Glutamatergic neuron (in vitro differentiated cells): ENCODE measurements around the gene LHFPL4. TPM values are rescaled to one million over a fixed set of nuclear protein-coding genes. Genes with fewer than 3 reads are reported as not detected.
A peak's percentile ranks its signal among the peaks of the same experiment; 100 is the strongest.

Experiments
- DNase-seq: peaks from one replicate; pipeline ENCODE4 v3.0.0; 2022
- H3K27ac Mint-ChIP-seq: one replicate; pipeline ENCODE4 v1.8.0; 2020; ENCODE audit warnings: mild to moderate bottlenecking, mixed read lengths, inconsistent platforms; ENCODE audit not compliant: unreplicated experiment
- H3K27me3 Mint-ChIP-seq: one replicate; pipeline ENCODE4 v1.8.0; 2020; ENCODE audit warnings: mild to moderate bottlenecking, moderate library complexity, mixed read lengths, inconsistent platforms; ENCODE audit not compliant: unreplicated experiment
- H3K36me3 Mint-ChIP-seq: one replicate; pipeline ENCODE4 v1.8.0; 2020; ENCODE audit warnings: mild to moderate bottlenecking, mixed read lengths, inconsistent platforms; ENCODE audit not compliant: unreplicated experiment
- H3K4me1 Mint-ChIP-seq: one replicate; pipeline ENCODE4 v1.8.0; 2020; ENCODE audit warnings: mild to moderate bottlenecking, low read depth, mixed read lengths, inconsistent platforms; ENCODE audit not compliant: unreplicated experiment
- H3K4me3 Mint-ChIP-seq: one replicate; pipeline ENCODE4 v1.8.0; 2020; ENCODE audit warnings: mild to moderate bottlenecking, mixed read lengths, inconsistent platforms; ENCODE audit not compliant: unreplicated experiment
- H3K9me3 Mint-ChIP-seq: one replicate; pipeline ENCODE4 v1.8.0; 2020; ENCODE audit warnings: mild to moderate bottlenecking, moderate library complexity, mixed read lengths, inconsistent platforms; ENCODE audit not compliant: unreplicated experiment
- CTCF ChIP-seq: fragments of 200-600 bp; sonication (generic); IDR thresholded peaks from one replicate; pipeline ENCODE4 v1.5.0; 2021; ENCODE audit not compliant: partially characterized antibody, unreplicated experiment
- total RNA-seq: library from RNA; stranded (reverse); fragmentation: NEBNext Ultra II Directional; extraction: Animal tissue kit (Norgen Biotek cat#: 25700); gene quantifications from one replicate; pipeline ENCODE4 v1.2.1, GENCODE V29; 2021; ENCODE audit not compliant: unreplicated experiment

The LHFPL4 gene
- total RNA-seq, 1 donor from 2014 or later: 23.4 TPM

GRCh38 chr3:9501226-9501625 is 52.4 kb downstream of the LHFPL4 start:
- H3K4me3 Mint-ChIP-seq: peak overlapping the region; percentile 82
- no peak for DNase-seq

DNA sequence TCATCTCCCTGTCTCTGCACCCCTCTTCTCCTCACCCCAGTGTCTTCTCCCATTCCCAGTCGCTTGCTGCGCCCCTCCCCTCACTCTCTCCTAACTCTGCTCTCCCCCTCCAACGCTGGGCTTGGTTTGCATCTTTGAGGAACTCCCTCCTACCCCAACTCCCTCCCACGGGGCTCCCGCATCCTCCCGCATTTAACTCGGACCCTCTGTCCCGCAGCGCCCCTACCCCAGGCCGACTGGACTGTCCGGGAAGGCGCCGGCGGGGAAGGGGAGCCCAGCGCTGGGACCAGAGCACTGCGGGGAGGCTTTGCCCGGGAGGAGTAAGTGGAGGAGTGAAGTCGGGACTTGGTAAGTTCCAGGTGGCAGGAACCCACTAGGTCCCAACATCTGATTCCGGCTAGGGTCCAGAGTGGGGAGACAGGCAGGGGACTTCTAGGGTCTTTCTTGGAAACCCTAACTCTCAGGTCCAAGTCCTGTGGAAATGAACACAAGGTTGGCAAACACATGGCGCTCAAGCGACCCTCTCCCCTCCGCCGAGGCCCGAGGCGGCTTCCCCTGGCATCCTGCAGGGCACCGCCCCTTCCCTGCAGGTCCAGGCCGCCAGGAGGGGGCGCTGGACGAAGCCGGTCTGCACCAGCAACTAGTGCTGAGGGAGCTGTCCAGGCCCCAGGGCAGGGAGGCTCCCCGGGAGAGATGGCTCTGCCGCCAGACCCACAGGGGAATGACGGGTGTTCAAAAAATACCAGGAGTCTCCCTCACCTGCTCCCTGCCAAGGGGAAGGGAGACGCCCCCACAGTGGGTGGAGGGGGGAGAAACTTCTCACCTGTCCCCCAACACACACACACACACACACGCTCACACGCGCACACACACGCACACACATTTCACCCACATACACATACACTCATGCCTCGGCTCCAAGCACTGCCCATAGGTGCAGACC is 53.2 kb downstream of the LHFPL4 start:
- Mint-ChIP-seq H3K27ac (peak overlapping the region; percentile 52), H3K4me1 (peaks cover 10% of the 10 kb centered on the region), H3K27me3 (peaks cover 9% of the 10 kb centered on the region), H3K9me3 (peaks cover 8% of the 10 kb centered on the region), H3K36me3 (peaks cover 8% of the 10 kb centered on the region), H3K4me3 (peak overlapping the region; percentile 84)
- peak; percentile 97 for DNase-seq
- TF ChIP-seq CTCF: peak; percentile 86

More at GRCh38 chr3:9501226-9501625, 52.4 kb downstream of the LHFPL4 start:
- Mint-ChIP-seq H3K9me3 (peaks cover 8% of the 10 kb centered on the region), H3K27ac (no peak overlapping the region), H3K27me3 (peaks cover 9% of the 10 kb centered on the region), H3K36me3 (peaks cover 6% of the 10 kb centered on the region), H3K4me1 (peaks cover 10% of the 10 kb centered on the region)
- no peak for TF ChIP-seq CTCF

DNA sequence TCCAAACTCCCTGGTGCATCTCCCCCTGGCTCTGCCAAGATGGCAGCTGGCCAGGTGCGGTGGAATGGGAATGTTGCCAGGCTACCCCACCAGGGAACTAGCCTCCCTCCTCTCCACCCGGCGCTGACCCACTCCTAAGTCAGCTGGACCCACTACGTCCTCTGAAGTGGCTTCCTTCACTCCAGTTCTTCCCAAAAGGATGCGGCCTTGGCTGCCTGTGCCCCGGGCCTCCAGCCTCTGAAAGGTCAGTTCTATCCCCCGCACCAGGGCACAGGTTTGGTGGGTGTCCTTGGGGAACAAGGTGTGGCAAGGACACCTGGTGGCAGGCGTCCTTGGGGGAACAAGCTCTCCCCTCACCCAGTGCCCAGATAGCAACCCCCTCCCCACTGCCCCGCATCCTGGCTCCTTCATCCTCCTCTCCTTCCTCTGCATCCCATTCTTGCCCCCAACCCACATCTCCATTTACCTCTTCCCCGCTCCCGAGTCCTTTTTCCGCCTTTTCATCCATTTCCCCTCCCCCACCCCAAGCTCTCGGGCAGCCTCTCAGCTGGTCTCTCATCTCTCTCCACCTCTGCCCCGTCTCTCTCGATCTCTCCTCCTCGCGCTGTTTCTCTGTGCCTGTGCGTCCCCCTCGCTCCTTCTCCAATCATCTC is 54.0 kb downstream of the LHFPL4 start:
- peaks cover 16% of the 10 kb centered on the region for H3K36me3 Mint-ChIP-seq
- peak overlapping the region; percentile 84 for H3K4me3 Mint-ChIP-seq
- DNase-seq: peak; percentile 34
- H3K27ac Mint-ChIP-seq: no peak overlapping the region
- H3K4me1 Mint-ChIP-seq: peaks cover 15% of the 10 kb centered on the region
- peaks cover 11% of the 10 kb centered on the region for H3K9me3 Mint-ChIP-seq
- H3K27me3 Mint-ChIP-seq: peaks cover 12% of the 10 kb centered on the region
- TF ChIP-seq CTCF: no peak

DNA sequence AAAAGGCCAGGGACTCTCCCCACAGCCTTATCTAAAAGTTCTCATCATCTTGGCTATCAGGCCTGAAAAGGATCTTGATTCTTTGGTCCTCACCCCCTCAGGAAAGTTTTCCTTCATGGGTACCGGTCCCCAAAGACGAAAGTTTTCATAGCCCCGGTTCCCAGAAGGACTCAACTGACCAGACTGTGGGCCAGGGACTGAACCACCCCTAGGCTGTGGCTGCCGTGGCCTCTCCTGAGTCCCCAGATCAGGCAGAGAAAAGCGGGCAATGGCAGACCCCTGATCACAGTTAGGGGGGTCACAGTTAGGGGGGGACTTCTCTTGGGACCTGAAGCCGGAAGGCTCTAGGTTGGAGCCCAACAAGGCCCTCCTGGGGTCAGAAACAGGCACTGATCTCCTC is 54.8 kb downstream of the LHFPL4 start:
- Mint-ChIP-seq H3K4me3 (no peak overlapping the region), H3K9me3 (peaks cover 13% of the 10 kb centered on the region), H3K4me1 (peaks cover 17% of the 10 kb centered on the region), H3K36me3 (peaks cover 19% of the 10 kb centered on the region), H3K27ac (no peak overlapping the region), H3K27me3 (peaks cover 12% of the 10 kb centered on the region)
- DNase-seq: no peak
- no peak for TF ChIP-seq CTCF
